NB4 (cell line): Measurements from ENCODE around the gene ZBTB46.

Experiments
- DNase-seq: peaks from one replicate; pipeline ENCODE4 v3.0.0; 2010; ENCODE audit warnings: low read depth
- H3K4me3 ChIP-seq: one replicate; pipeline ENCODE4 v1.5.1; 2011; ENCODE audit warnings: mild to moderate bottlenecking, low read depth, low read length, moderate library complexity
- MYC ChIP-seq: IDR thresholded peaks from 2 replicates; pipeline ENCODE4 v1.6.1; 2011; ENCODE audit warnings: low read depth, low read length
- POLR2A ChIP-seq: IDR thresholded peaks from 2 replicates; pipeline ENCODE4 v1.6.1; 2011; ENCODE audit warnings: mild to moderate bottlenecking; ENCODE audit not compliant: insufficient read length; ENCODE audit errors: extremely low read depth
- TF ChIP-seq, protein P1 (sequence below): IDR thresholded peaks from 2 replicates; pipeline ENCODE4 v1.6.1; 2011; ENCODE audit warnings: low read depth, low read length
- TF ChIP-seq, protein P2 (sequence below): IDR thresholded peaks from one replicate; pipeline ENCODE4 v1.5.1; 2012; ENCODE audit warnings: low read depth, low read length

The ZBTB46 gene

DNA sequence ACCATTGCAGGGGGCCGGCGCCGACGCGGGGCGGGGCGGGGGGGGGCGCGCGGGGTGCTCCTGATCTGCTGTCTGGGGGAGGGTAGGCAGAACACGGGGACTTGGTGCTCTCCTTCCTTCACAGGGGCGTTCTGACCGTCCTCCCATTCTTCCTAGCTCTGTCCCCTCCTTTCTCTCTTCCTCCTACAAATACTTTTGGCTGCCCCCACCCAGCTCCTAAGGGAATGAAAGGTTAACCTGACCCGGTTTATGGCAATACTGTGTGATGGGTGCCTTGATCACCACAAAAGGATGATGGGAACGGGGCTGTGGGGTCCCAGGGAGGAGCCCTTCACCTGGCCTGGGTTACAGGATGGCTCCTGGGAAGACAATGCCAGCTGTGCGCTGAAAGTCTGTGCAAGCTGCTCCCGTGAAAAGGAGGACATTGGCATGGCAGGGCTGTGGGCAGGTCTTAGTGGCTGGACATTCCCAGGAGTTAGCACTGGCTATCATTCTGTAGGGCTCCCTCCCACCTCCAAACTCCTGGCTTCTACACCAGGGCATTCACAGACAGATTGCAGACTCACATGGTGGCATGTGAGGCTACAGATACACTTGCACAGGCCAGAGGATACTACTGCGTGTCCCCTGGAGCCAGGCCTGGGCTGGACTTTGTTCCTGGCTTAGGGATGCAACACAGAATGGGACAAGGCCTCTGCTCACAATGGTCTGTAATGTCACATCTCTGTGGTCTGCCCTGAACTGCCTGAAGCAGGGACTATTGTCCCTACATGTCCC, 32.1 kb upstream of the ZBTB46 start:
- DNase-seq, result no peak
- TF ChIP-seq, protein P1, sequence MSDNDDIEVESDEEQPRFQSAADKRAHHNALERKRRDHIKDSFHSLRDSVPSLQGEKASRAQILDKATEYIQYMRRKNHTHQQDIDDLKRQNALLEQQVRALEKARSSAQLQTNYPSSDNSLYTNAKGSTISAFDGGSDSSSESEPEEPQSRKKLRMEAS, result no peak
- TF ChIP-seq MYC (no peak), POLR2A (no peak)
- TF ChIP-seq, protein P2, sequence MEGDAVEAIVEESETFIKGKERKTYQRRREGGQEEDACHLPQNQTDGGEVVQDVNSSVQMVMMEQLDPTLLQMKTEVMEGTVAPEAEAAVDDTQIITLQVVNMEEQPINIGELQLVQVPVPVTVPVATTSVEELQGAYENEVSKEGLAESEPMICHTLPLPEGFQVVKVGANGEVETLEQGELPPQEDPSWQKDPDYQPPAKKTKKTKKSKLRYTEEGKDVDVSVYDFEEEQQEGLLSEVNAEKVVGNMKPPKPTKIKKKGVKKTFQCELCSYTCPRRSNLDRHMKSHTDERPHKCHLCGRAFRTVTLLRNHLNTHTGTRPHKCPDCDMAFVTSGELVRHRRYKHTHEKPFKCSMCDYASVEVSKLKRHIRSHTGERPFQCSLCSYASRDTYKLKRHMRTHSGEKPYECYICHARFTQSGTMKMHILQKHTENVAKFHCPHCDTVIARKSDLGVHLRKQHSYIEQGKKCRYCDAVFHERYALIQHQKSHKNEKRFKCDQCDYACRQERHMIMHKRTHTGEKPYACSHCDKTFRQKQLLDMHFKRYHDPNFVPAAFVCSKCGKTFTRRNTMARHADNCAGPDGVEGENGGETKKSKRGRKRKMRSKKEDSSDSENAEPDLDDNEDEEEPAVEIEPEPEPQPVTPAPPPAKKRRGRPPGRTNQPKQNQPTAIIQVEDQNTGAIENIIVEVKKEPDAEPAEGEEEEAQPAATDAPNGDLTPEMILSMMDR, result no peak
- H3K4me3 ChIP-seq, result peak overlapping the region; percentile 79

DNA sequence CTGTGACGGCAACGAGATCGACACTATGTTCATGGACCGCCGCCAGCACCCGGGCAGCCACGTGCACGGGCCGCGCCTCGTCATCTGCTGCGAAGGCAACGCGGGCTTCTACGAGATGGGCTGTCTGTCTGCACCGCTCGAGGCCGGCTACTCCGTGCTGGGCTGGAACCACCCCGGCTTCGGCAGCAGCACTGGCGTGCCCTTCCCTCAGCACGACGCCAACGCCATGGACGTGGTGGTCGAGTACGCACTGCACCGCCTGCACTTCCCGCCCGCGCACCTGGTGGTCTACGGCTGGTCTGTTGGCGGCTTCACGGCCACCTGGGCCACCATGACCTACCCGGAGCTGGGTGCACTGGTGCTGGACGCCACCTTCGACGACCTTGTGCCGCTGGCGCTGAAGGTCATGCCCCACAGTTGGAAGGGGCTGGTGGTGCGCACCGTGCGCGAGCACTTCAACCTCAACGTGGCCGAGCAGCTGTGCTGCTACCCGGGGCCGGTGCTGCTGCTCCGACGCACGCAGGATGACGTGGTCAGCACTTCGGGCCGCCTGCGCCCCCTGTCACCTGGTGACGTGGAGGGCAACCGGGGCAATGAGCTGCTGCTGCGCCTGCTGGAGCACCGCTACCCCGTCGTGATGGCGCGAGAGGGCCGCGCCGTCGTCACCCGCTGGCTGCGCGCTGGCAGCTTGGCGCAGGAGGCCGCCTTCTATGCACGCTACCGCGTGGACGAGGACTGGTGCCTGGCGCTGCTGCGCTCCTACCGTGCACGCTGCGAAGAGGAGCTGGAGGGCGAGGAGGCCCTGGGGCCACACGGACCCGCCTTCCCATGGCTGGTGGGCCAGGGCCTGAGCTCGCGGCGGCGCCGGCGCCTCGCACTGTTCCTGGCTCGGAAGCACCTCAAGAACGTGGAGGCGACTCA, 31.2 kb upstream of the ZBTB46 start:
- H3K4me3 ChIP-seq, result no peak overlapping the region
- TF ChIP-seq, protein P1, result no peak
- TF ChIP-seq, protein P2, result no peak
- no peak for TF ChIP-seq POLR2A
- no peak for TF ChIP-seq MYC
- DNase-seq, result no peak

DNA sequence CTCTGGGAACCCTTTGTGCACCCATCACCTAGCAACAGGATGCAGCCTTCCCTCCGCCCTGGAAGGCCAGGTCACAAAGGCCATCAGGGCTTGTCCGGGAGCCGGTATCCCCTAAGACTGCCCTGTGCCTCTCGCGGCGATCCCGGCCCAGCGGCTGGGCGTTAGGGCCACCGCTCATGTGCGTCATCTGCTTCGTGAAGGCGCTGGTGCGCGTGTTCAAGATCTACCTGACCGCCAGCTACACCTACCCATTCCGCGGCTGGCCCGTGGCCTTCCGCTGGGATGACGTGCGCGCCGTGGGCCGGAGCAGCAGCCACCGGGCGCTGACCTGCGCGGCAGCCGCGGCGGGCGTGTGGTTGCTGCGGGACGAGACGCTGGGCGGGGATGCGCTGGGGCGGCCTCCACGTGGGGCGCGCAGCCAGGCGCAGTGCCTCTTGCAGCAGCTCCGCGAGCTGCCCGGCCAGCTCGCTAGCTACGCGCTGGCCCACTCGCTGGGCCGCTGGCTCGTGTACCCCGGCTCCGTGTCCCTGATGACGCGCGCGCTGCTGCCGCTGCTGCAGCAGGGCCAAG, 30.4 kb upstream of the ZBTB46 start, which contains the start of gene ABHD16B:
ABHD16B (plus strand) TSS at position 134 of the 570 bp plus-strand sequence; CDS start at position 177, 43 bp downstream.
- no peak within 1 kb of the TSS for H3K4me3 ChIP-seq
- DNase-seq, result no peak
- TF ChIP-seq MYC, result no peak
- TF ChIP-seq POLR2A, result no peak
- TF ChIP-seq, protein P2, result no peak
- TF ChIP-seq, protein P1, result no peak

DNA sequence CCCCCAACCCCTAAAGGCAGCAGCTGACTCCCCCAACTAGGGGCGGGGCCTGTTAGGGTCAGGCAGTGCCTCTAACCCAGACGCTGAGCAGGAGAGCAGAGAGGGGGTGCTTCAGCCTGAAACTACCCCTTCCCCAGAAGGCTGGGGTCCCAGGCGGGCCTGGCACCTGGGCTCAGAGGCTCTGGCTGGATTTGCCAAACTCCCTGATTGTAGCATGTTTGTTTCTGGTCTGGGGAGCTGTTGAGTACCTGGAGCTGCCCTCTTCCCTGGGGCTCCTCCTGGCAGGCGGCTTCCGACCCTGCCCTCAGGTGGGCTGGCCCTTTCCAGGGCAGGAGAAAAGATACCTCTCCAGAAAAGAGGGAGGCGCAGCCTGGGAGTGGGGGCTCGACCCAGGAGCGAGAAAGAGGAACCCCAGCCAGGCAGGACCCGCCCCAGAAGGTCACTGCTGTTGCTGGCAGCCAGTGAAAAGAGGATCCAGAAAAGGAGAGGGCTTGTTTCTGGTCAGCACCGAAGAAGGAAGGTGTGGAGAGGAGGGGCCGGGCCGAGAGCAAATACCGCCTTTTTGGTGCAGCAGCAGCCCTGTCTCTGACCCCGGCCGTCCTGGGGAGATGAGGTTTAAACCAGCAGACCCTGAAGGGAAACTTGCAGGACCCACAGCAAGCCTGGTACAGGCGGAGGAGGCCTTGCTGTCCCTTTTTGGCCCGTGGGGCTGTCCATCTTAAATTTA, 29.4 kb upstream of the ZBTB46 start:
- no peak overlapping the region for H3K4me3 ChIP-seq

More for the DNA sequence above, 29.4 kb upstream of the ZBTB46 start:
- TF ChIP-seq POLR2A (no peak), MYC (no peak)
- TF ChIP-seq, protein P2, result no peak
- TF ChIP-seq, protein P1, result no peak
- peak; percentile 68 for DNase-seq
